Natural killer cell (primary cell): Measurements from ENCODE around the gene RARA. TPM values are rescaled to one million over a fixed set of nuclear protein-coding genes. Genes with fewer than 3 reads are reported as not detected.

Experiments
- ATAC-seq, 3 donors: fragments of 150-1000 bp in 2 of 3; fragments of 200-7000 bp in 1 of 3; cut with Tn5 transposase; 1 replicate in 1 of 3; 2 replicates in 2 of 3; pipeline ENCODE4 v1.10.0; 2021; ENCODE audit warnings: mild to moderate bottlenecking in 2 of 3, moderate library complexity in 2 of 3
- DNase-seq, 2 donors: peaks; one replicate each; pipeline versions ENCODE4 v3.0.0 to v3.0.0-alpha.2; 2013 to 2021; ENCODE audit warnings: mixed read lengths in 1 of 2
- H3K27ac ChIP-seq: one replicate; pipeline ENCODE4 v1.5.1; 2013; ENCODE audit warnings: mild to moderate bottlenecking, low read length
- H3K27me3 ChIP-seq: one replicate; pipeline ENCODE4 v1.6.1; 2013; ENCODE audit warnings: low read length; ENCODE audit not compliant: control insufficient read depth, insufficient read depth
- H3K36me3 ChIP-seq: one replicate; pipeline ENCODE4 v1.6.1; 2013; ENCODE audit warnings: low read length; ENCODE audit not compliant: control insufficient read depth, insufficient read depth
- H3K4me1 ChIP-seq: one replicate; pipeline ENCODE4 v1.6.1; 2013; ENCODE audit warnings: low read length; ENCODE audit not compliant: control insufficient read depth, insufficient read depth
- H3K4me3 ChIP-seq: one replicate; pipeline ENCODE4 v1.5.1; 2013; ENCODE audit warnings: low read length
- H3K9me3 ChIP-seq: one replicate; pipeline ENCODE4 v1.6.1; 2013; ENCODE audit warnings: low read length; ENCODE audit not compliant: control insufficient read depth, insufficient read depth
- H3K27ac Mint-ChIP-seq, 2 donors: one replicate each; pipeline ENCODE4 v1.8.0; 2022; ENCODE audit warnings: mild to moderate bottlenecking in 2 of 2, mixed read lengths in 2 of 2, moderate library complexity in 1 of 2
- H3K27me3 Mint-ChIP-seq, 2 donors: one replicate each; pipeline ENCODE4 v1.8.0; 2022; ENCODE audit warnings: low read depth in 2 of 2, mixed read lengths in 2 of 2
- H3K36me3 Mint-ChIP-seq: one replicate; pipeline ENCODE4 v1.8.0; 2022; ENCODE audit warnings: mixed read lengths
- H3K4me1 Mint-ChIP-seq, 2 donors: one replicate each; pipeline ENCODE4 v1.8.0; 2022; ENCODE audit warnings: mixed read lengths in 2 of 2
- H3K4me3 Mint-ChIP-seq: one replicate; pipeline ENCODE4 v1.8.0; 2022; ENCODE audit warnings: mild to moderate bottlenecking, moderate library complexity, mixed read lengths
- H3K9me3 Mint-ChIP-seq, 2 donors: one replicate each; pipeline ENCODE4 v1.8.0; 2022; ENCODE audit warnings: mixed read lengths in 2 of 2
- WGBS: methylation state at CpG from one replicate; pipeline ENCODE4 v1.1.7; 2013; ENCODE audit warnings: missing lambda C conversion rate; ENCODE audit not compliant: insufficient coverage; 5-methylcytosine and 5-hydroxymethylcytosine counted together
- intact Hi-C: fragments of 100-400 bp; cut with micrococcal nuclease; formaldehyde crosslinking; loops from one replicate; pipeline ENCODE4 v1.14.2; 2022
- total RNA-seq, 4 donors: library from RNA; stranded (reverse); fragments of 120-200 nt in 1 of 4; gene quantifications; one replicate each; pipeline versions ENCODE4 v1.2.3 to v1.2.4, GENCODE V29; 2013 to 2022
- TF ChIP-seq, protein P1 (sequence below): fragments of 200-600 bp; IDR thresholded peaks from one replicate; pipeline ENCODE4 v1.8.0; 2022; ENCODE audit warnings: antibody characterized with exemption

The RARA gene
- total RNA-seq, 3 donors from 2014 or later (not counting 1 experiment from before 2014, with no cell fraction given), result 75.9 to 94.6 (median 79.1) TPM

DNA sequence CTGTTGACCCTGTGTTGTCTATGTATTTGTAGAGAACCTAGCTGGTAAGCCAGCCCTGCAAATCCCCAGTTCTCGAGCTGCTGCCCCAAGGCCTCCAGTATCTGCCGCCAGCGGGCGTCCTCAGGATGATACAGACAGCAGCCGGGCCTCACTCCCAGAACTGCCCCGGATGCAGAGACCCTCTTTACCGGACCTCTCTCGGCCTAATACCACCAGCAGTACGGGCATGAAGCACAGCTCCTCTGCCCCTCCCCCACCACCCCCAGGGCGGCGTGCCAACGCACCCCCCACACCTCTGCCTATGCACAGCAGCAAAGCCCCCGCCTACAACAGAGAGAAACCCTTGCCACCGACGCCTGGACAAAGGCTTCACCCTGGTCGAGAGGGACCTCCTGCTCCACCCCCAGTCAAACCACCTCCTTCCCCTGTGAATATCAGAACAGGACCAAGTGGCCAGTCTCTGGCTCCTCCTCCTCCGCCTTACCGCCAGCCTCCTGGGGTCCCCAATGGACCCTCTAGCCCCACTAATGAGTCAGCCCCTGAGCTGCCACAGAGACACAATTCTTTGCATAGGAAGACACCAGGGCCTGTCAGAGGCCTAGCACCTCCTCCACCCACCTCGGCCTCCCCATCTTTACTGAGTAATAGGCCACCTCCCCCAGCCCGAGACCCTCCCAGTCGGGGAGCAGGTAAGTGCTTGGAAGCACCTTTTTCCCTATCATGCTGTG, 44.4 kb upstream of the RARA start:
- Histone ChIP-seq H3K4me3 (no peak overlapping the region), H3K9me3 (no peaks in the 10 kb centered on the region), H3K4me1 (no peaks in the 10 kb centered on the region), H3K36me3 (peaks cover 56% of the 10 kb centered on the region), H3K27ac (no peak overlapping the region), H3K27me3 (no peaks in the 10 kb centered on the region)
- Mint-ChIP-seq H3K27ac (no peak overlapping the region), H3K36me3 (no peaks in the 10 kb centered on the region), H3K4me3 (no peak overlapping the region), H3K27me3 (no peaks in the 10 kb centered on the region), H3K9me3 (no peaks in the 10 kb centered on the region), H3K4me1 (peaks cover 0 to 6% of the 10 kb centered on the region in 2 donors)
- ATAC-seq (no peak), DNase-seq (no peak)
- intact Hi-C loops, result no loop called here
- 95% methylated on average over 18 of the region's 21 CpGs for WGBS
- TF ChIP-seq, protein P1, sequence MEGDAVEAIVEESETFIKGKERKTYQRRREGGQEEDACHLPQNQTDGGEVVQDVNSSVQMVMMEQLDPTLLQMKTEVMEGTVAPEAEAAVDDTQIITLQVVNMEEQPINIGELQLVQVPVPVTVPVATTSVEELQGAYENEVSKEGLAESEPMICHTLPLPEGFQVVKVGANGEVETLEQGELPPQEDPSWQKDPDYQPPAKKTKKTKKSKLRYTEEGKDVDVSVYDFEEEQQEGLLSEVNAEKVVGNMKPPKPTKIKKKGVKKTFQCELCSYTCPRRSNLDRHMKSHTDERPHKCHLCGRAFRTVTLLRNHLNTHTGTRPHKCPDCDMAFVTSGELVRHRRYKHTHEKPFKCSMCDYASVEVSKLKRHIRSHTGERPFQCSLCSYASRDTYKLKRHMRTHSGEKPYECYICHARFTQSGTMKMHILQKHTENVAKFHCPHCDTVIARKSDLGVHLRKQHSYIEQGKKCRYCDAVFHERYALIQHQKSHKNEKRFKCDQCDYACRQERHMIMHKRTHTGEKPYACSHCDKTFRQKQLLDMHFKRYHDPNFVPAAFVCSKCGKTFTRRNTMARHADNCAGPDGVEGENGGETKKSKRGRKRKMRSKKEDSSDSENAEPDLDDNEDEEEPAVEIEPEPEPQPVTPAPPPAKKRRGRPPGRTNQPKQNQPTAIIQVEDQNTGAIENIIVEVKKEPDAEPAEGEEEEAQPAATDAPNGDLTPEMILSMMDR, result no peak

GRCh38 chr17:40265337-40265736, 43.6 kb upstream of the RARA start:
- 99% methylated on average over 5 of the region's 5 CpGs for WGBS
- H3K36me3 Mint-ChIP-seq, result no peaks in the 10 kb centered on the region
- Histone ChIP-seq H3K9me3 (no peaks in the 10 kb centered on the region), H3K36me3 (peaks cover 53% of the 10 kb centered on the region), H3K27ac (no peak overlapping the region), H3K27me3 (no peaks in the 10 kb centered on the region), H3K4me1 (no peaks in the 10 kb centered on the region), H3K4me3 (no peak overlapping the region)
- no peaks in the 10 kb centered on the region for H3K9me3 Mint-ChIP-seq
- H3K4me1 Mint-ChIP-seq, result peaks cover 0 to 6% of the 10 kb centered on the region in 2 donors
- DNase-seq (no peak), ATAC-seq (no peak)
- TF ChIP-seq, protein P1, result no peak
- intact Hi-C loops, result no loop called here
- H3K27ac Mint-ChIP-seq, result no peak overlapping the region
- no peak overlapping the region for H3K4me3 Mint-ChIP-seq
- H3K27me3 Mint-ChIP-seq, result no peaks in the 10 kb centered on the region

DNA sequence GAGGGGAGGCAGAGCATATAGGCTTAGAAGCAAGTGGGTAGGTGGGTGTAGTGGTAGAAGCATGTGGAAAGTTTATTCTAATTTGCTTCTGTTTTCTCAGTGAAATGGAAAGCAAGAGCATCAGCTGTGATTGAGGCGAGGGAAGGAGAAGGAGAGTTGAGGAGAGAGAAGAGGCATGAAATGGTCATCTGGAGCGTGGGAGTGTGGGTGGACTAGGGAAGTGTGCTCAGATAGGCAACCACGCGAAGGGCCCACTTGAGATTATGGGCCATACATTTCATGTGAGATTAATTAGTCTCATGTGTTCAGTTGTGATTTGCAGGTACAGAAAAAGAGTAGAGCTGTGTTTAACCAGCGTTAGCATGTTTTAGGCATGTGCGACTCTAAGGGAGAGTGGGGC, 42.1 kb upstream of the RARA start:
- DNase-seq (no peak), ATAC-seq (no peak)
- Histone ChIP-seq H3K36me3 (peaks cover 57% of the 10 kb centered on the region), H3K4me3 (no peak overlapping the region), H3K4me1 (no peaks in the 10 kb centered on the region), H3K9me3 (no peaks in the 10 kb centered on the region), H3K27ac (no peak overlapping the region), H3K27me3 (no peaks in the 10 kb centered on the region)
- H3K9me3 Mint-ChIP-seq, result no peaks in the 10 kb centered on the region
- WGBS, result 95% methylated on average over 6 of the region's 6 CpGs
- H3K4me1 Mint-ChIP-seq, result peaks cover 0 to 6% of the 10 kb centered on the region in 2 donors
- TF ChIP-seq, protein P1, result no peak
- intact Hi-C loops, result no loop called here
- no peaks in the 10 kb centered on the region for H3K27me3 Mint-ChIP-seq
- no peaks in the 10 kb centered on the region for H3K36me3 Mint-ChIP-seq
- H3K27ac Mint-ChIP-seq, result no peak overlapping the region
- H3K4me3 Mint-ChIP-seq, result no peak overlapping the region
